OCI-LY3 (cell line): ENCODE measurements around the gene SPTAN1.

Experiments used
- H2AFZ ChIP-seq: fragments of 200-600, 300-600 bp; shearing (Covaris generic); 2 replicates; pipeline ENCODE4 v1.6.0; 2014; ENCODE audit warnings: antibody characterized with exemption, low read depth, low read length
- H3K27ac ChIP-seq: fragments of 200-600, 300-600 bp; sonication (generic); 2 replicates; pipeline ENCODE4 v1.5.1; 2014; ENCODE audit warnings: mild to moderate bottlenecking, low read length, moderate library complexity, mixed read lengths
- H3K27me3 ChIP-seq: fragments of 200-600, 300-600 bp; sonication (generic); 2 replicates; pipeline ENCODE4 v1.6.1; 2014; ENCODE audit warnings: low read depth, low read length, mixed read lengths
- H3K36me3 ChIP-seq: fragments of 200-600, 300-600 bp; sonication (generic); replicated peaks from 2 replicates; pipeline ENCODE3; 2014; ENCODE audit warnings: low read depth, low read length, mixed read lengths
- H3K4me1 ChIP-seq: fragments of 300-600, 200-600 bp; sonication (generic); 2 replicates; pipeline ENCODE4 v1.6.1; 2014; ENCODE audit warnings: low read length, mixed read lengths
- H3K4me2 ChIP-seq: fragments of 200-600, 300-600 bp; sonication (generic); 2 replicates; pipeline ENCODE4 v1.6.1; 2014; ENCODE audit warnings: low read length, mixed read lengths
- H3K4me3 ChIP-seq: fragments of 300-600, 200-600 bp; sonication (generic); 2 replicates; pipeline ENCODE4 v1.5.1; 2014; ENCODE audit warnings: antibody characterized with exemption, mild to moderate bottlenecking, low read length, moderate library complexity
- H3K79me2 ChIP-seq: fragments of 300-600, 200-600 bp; shearing (Covaris generic); 2 replicates; pipeline ENCODE4 v1.6.1; 2014; ENCODE audit warnings: mild to moderate bottlenecking, low read length, mixed read lengths
- H3K9ac ChIP-seq: fragments of 300-600, 200-600 bp; shearing (Covaris generic); 2 replicates; pipeline ENCODE4 v1.6.0; 2014; ENCODE audit warnings: mild to moderate bottlenecking, low read length, moderate library complexity
- H3K9me3 ChIP-seq: fragments of 200-600, 300-600 bp; shearing (Covaris generic); 2 replicates; pipeline ENCODE4 v1.6.1; 2014; ENCODE audit warnings: low read length, mixed read lengths; ENCODE audit not compliant: insufficient read depth
- H4K20me1 ChIP-seq: fragments of 200-600, 300-600 bp; sonication (generic); 2 replicates; pipeline ENCODE4 v1.6.1; 2016; ENCODE audit warnings: low read length, mixed read lengths; ENCODE audit not compliant: insufficient read depth
- EZH2phosphoT487 ChIP-seq: fragments of 200-600 bp; shearing (Covaris generic); IDR thresholded peaks from 2 replicates; pipeline ENCODE4 v1.6.1; 2018; ENCODE audit warnings: antibody characterized with exemption, mixed run types, low read depth
- TF ChIP-seq, protein P1 (sequence below): fragments of 200-600, 300-600 bp; sonication (generic); IDR thresholded peaks from 2 replicates; pipeline ENCODE4 v1.5.1; 2014; ENCODE audit warnings: antibody characterized with exemption, low read length, low read depth

The SPTAN1 gene

DNA sequence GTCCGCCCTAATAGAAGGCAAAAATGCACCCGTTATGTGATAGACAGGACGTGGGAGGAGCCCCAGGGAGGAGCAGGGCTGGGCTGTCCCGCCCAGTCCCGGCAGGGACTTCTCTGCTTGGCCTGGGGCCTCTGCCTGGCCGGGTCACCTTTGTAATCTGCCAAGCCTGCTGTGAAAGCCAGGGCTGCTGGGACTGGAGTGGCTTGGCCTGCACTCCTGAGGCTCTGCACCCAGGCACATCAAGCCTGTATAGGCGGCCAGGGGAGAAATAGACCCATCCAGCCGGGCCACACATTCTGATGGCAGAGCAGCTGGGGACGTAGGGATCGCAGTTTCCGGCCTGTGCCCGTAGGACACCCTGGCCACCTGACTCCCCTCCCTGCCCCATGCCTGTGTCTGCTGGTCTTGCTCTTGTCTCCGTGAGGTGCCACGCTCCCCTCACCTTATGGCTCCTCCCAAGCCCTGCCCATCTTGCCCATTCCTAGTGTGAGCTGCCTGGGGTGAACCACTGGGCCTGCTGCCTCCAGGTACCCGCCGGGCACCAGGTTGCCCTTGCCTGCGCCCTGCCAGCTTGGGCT is 76.2 kb downstream of the SPTAN1 start:
- Histone ChIP-seq H3K4me3 (no peak overlapping the region), H3K79me2 (no peaks in the 10 kb centered on the region), H3K4me2 (no peak overlapping the region), H2AFZ (no peak overlapping the region), H3K27me3 (no peaks in the 10 kb centered on the region), H3K9ac (no peak overlapping the region), H4K20me1 (no peaks in the 10 kb centered on the region), H3K9me3 (no peaks in the 10 kb centered on the region), H3K36me3 (peaks cover 42% of the 10 kb centered on the region), H3K4me1 (no peaks in the 10 kb centered on the region), H3K27ac (no peak overlapping the region)
- TF ChIP-seq, protein P1, sequence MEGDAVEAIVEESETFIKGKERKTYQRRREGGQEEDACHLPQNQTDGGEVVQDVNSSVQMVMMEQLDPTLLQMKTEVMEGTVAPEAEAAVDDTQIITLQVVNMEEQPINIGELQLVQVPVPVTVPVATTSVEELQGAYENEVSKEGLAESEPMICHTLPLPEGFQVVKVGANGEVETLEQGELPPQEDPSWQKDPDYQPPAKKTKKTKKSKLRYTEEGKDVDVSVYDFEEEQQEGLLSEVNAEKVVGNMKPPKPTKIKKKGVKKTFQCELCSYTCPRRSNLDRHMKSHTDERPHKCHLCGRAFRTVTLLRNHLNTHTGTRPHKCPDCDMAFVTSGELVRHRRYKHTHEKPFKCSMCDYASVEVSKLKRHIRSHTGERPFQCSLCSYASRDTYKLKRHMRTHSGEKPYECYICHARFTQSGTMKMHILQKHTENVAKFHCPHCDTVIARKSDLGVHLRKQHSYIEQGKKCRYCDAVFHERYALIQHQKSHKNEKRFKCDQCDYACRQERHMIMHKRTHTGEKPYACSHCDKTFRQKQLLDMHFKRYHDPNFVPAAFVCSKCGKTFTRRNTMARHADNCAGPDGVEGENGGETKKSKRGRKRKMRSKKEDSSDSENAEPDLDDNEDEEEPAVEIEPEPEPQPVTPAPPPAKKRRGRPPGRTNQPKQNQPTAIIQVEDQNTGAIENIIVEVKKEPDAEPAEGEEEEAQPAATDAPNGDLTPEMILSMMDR: no peak
- no peak for TF ChIP-seq EZH2phosphoT487

- Histone ChIP-seq H3K4me3 (no peak overlapping the region), H2AFZ (no peak overlapping the region), H3K79me2 (no peaks in the 10 kb centered on the region), H3K9ac (no peak overlapping the region), H3K4me1 (no peaks in the 10 kb centered on the region), H3K27me3 (no peaks in the 10 kb centered on the region), H3K27ac (no peak overlapping the region), H3K9me3 (no peaks in the 10 kb centered on the region), H3K4me2 (no peak overlapping the region), H4K20me1 (no peaks in the 10 kb centered on the region), H3K36me3 (peaks cover 45% of the 10 kb centered on the region)
- no peak for TF ChIP-seq EZH2phosphoT487
- TF ChIP-seq, protein P1: no peak
These were observed 76.7 kb downstream of the SPTAN1 start for GRCh38 chr9:128629136-128629535.

DNA sequence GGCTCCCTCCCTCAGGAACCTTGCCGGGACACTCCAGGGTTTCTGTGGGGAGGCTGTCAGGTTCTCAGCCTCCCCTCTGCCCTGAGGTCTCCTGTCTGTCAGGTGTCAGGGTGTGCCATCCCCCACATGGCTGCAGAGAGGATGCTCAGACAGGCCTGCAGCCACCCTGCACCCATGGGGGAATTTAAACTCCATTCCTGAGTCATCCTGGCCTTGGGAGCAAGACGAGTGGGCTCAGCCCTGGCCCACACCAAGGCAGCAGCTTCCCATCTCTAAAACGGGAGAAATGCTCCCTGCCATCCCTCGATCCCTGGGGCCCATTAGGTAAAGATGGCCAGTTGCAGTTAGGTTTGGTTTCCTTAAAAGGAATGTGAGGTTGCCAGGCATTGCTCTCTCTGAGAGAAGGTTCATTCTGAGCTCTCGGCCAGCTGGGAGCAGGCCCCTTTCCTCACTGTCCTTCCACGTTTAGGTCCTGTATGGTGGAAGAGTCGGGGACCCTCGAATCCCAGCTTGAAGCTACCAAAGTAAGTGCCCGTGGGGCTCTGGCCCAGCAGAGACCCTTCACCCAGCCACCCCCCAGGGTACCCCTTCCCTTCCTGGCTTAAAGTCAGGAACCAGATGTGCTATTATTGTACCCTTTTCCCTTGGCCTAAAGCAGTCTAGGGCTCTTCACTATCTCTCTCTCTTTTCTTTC is 77.6 kb downstream of the SPTAN1 start:
- Histone ChIP-seq H3K27ac (no peak overlapping the region), H3K4me3 (no peak overlapping the region), H3K9me3 (no peaks in the 10 kb centered on the region), H4K20me1 (no peaks in the 10 kb centered on the region), H2AFZ (no peak overlapping the region), H3K79me2 (no peaks in the 10 kb centered on the region), H3K4me1 (no peaks in the 10 kb centered on the region), H3K4me2 (no peak overlapping the region), H3K36me3 (peaks cover 41% of the 10 kb centered on the region), H3K9ac (no peak overlapping the region), H3K27me3 (no peaks in the 10 kb centered on the region)
- TF ChIP-seq EZH2phosphoT487: no peak
- TF ChIP-seq, protein P1: no peak

- Histone ChIP-seq H4K20me1 (no peaks in the 10 kb centered on the region), H3K27ac (no peak overlapping the region), H3K79me2 (no peaks in the 10 kb centered on the region), H3K4me1 (no peaks in the 10 kb centered on the region), H2AFZ (no peak overlapping the region), H3K9ac (no peak overlapping the region), H3K4me2 (no peak overlapping the region), H3K4me3 (no peak overlapping the region), H3K27me3 (no peaks in the 10 kb centered on the region), H3K36me3 (peaks cover 33% of the 10 kb centered on the region), H3K9me3 (no peaks in the 10 kb centered on the region)
- TF ChIP-seq, protein P1: no peak
- no peak for TF ChIP-seq EZH2phosphoT487
These were observed 79.2 kb downstream of the SPTAN1 start for GRCh38 chr9:128631636-128632035.
